Gastrocnemius medialis (tissue), 4 donors: ENCODE results near the gene VAPA. TPM values are rescaled to one million over a fixed set of nuclear protein-coding genes. Genes with fewer than 3 reads are reported as not detected.

ENCODE experiments used
- ATAC-seq, 2 donors: fragments of 150-250 bp; one replicate each; pipeline ENCODE4 v1.9.1; 2016
- DNase-seq, 2 donors: peaks; one replicate each; pipeline ENCODE4 v3.0.0-alpha.2; 2019
- H3K27ac ChIP-seq, 4 donors: fragments of 200-600 bp; sonication (generic); 1 replicate in 1 of 4; 2 replicates in 3 of 4; pipeline ENCODE4 v1.5.1; 2016 to 2018; ENCODE audit warnings: mild to moderate bottlenecking in 2 of 4, moderate library complexity in 1 of 4
- H3K27me3 ChIP-seq, 3 donors: fragments of 200-600 bp; sonication (generic) in 2 of 3; 1 replicate in 1 of 3; 2 replicates in 2 of 3; pipeline versions ENCODE4 v1.5.1 to v1.6.0; 2016 to 2019; ENCODE audit warnings: mild to moderate bottlenecking in 1 of 3, moderate library complexity in 1 of 3
- H3K36me3 ChIP-seq, 2 donors: fragments of 200-600 bp; sonication (generic) in 1 of 2; one replicate each; pipeline ENCODE4 v1.5.1; 2017 to 2018
- H3K4me1 ChIP-seq, 2 donors: fragments of 200-600 bp; sonication (generic) in 1 of 2; one replicate each; pipeline ENCODE4 v1.5.1; 2016 to 2017; ENCODE audit warnings: mild to moderate bottlenecking in 2 of 2
- H3K4me3 ChIP-seq, 4 donors: fragments of 200-600 bp; sonication (generic) in 3 of 4; 1 replicate in 1 of 4; 2 replicates in 3 of 4; pipeline ENCODE4 v1.5.1; 2016 to 2019; ENCODE audit warnings: mild to moderate bottlenecking in 2 of 4
- H3K9me3 ChIP-seq, 3 donors: fragments of 200-600 bp; sonication (generic) in 2 of 3; 1 replicate in 1 of 3; 2 replicates in 2 of 3; pipeline ENCODE4 v1.5.1; 2016 to 2019
- POLR2A ChIP-seq, 2 donors: fragments of 450-650 bp; IDR thresholded peaks; one replicate each; pipeline ENCODE4 v1.6.1; 2017; ENCODE audit warnings: antibody characterized with exemption in 2 of 2, mild to moderate bottlenecking in 2 of 2, moderate library complexity in 2 of 2
- in situ Hi-C, 4 donors: fragments of 200-750 bp; cut with MboI; loops; one replicate each; pipeline versions ENCODE4 v1.15.0 to v1.8.0; 2017; ENCODE audit warnings: low sequenced_read_pairs in 4 of 4
- intact Hi-C: fragments of 100-400 bp; cut with DNase I; formaldehyde crosslinking; loops from one replicate; pipeline ENCODE4 v1.15.1; 2023; ENCODE audit warnings: low total_unique reads
- total RNA-seq, 4 donors: library from RNA; depleted of rRNA; stranded (reverse); fragments of >200 nt; gene quantifications; one replicate each; pipeline versions ENCODE4 v1.1.0 to v1.2.3, GENCODE V29; 2016
- TF ChIP-seq, protein P1 (sequence below), 5 experiments: fragments of 450-650 bp in 3 of 5; fragments of 200-600 bp in 2 of 5; sonication (generic) in 2 of 5; IDR thresholded peaks in 4 of 5; conservative IDR thresholded peaks in 1 of 5; 1 replicate in 4 of 5; 2 replicates in 1 of 5; pipeline ENCODE4 v1.5.1; 2016 to 2019; ENCODE audit warnings: antibody characterized with exemption in 5 of 5, mild to moderate bottlenecking in 3 of 5, moderate library complexity in 3 of 5

VAPA gene
- total RNA-seq, 4 donors from 2014 or later: 227 to 320 (median 243) TPM

DNA sequence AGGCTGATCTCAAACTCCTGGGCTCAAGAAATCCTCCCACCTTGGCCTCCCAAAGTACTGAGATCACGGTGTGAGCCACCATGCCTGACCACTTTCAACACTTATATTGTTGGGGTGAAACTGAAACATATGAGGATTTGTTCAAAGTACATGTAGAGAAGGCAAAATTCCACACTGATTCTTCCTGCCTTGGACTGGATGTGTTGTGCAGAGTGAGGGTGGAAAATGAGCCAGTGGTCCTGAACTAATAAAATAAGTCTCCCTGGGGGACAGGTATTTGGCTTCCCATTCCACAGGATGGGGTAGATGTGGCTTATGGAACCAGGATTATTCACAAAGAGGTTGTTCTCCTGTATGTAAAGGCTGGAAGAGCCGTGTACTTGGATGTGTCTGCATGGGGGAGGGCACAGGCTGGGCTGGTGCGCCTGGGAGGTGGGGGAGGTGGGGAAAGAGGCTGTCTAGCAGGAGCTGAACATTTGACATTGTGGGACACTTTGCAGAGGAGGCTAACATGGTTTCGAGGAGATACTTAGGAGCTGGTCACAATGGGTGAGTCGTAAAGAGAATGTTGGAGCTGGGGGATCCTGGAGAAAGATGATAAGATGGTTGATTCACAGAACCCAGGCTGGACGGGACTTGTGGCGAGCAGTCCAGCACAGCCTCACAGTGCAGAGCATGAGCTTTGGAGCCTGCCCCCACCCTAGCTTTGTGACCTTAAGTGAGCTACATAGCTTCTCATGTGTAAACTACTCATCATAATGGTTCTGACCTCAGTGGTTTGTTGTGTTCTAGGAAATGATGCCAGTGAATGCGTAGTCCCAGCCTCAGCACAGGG, 28.4 kb upstream of the VAPA start, which contains the start of gene TXNDC2:
TXNDC2 (plus strand) TSS at position 804 of the 835 bp plus-strand sequence. CDS start 708 bp downstream, outside the sequence.
- ATAC-seq: no peak
- in situ Hi-C loops (no loop called here), intact Hi-C loops (no loop called here)
- no peak within 1 kb of the TSS for H3K27ac ChIP-seq
- no peak for TF ChIP-seq POLR2A (IDR thresholded peaks at IDR 0.05)
- TF ChIP-seq, protein P1, sequence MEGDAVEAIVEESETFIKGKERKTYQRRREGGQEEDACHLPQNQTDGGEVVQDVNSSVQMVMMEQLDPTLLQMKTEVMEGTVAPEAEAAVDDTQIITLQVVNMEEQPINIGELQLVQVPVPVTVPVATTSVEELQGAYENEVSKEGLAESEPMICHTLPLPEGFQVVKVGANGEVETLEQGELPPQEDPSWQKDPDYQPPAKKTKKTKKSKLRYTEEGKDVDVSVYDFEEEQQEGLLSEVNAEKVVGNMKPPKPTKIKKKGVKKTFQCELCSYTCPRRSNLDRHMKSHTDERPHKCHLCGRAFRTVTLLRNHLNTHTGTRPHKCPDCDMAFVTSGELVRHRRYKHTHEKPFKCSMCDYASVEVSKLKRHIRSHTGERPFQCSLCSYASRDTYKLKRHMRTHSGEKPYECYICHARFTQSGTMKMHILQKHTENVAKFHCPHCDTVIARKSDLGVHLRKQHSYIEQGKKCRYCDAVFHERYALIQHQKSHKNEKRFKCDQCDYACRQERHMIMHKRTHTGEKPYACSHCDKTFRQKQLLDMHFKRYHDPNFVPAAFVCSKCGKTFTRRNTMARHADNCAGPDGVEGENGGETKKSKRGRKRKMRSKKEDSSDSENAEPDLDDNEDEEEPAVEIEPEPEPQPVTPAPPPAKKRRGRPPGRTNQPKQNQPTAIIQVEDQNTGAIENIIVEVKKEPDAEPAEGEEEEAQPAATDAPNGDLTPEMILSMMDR (IDR thresholded peaks at IDR 0.05 in 4 of 5, conservative IDR thresholded peaks at IDR 0.05 in 1 of 5): no peak
- H3K36me3 ChIP-seq: no peaks in the 10 kb centered on the region
- no peak within 1 kb of the TSS for H3K4me3 ChIP-seq
- H3K4me1 ChIP-seq: no peaks in the 10 kb centered on the region
- no peak for DNase-seq
- no peaks in the 10 kb centered on the region for H3K9me3 ChIP-seq
- H3K27me3 ChIP-seq: no peaks in the 10 kb centered on the region

DNA sequence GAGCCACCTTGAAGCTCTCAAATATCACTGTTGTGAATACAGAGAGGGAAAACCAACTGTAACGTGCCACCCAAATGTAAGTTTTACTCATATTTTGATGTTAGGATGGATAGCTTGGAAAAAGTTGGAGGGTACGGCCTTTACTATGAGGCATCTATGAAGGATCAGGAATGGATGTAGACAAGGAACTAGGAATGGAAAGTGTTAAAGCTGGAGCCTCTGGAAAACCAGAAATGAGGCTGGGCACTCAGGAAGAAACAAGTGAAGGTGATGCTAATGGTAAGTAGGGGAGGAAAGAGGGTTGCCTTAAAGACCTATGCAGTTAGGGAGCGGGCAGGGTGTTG, 27.8 kb upstream of the VAPA start:
- Histone ChIP-seq H3K27ac (no peak overlapping the region), H3K9me3 (no peaks in the 10 kb centered on the region), H3K36me3 (no peaks in the 10 kb centered on the region), H3K4me1 (no peaks in the 10 kb centered on the region), H3K4me3 (no peak overlapping the region), H3K27me3 (no peaks in the 10 kb centered on the region)
- TF ChIP-seq POLR2A (IDR thresholded peaks at IDR 0.05): no peak
- TF ChIP-seq, protein P1 (IDR thresholded peaks at IDR 0.05 in 4 of 5, conservative IDR thresholded peaks at IDR 0.05 in 1 of 5): no peak
- intact Hi-C loops: no loop called here
- DNase-seq (no peak), ATAC-seq (no peak)
- in situ Hi-C loops: no loop called here

DNA sequence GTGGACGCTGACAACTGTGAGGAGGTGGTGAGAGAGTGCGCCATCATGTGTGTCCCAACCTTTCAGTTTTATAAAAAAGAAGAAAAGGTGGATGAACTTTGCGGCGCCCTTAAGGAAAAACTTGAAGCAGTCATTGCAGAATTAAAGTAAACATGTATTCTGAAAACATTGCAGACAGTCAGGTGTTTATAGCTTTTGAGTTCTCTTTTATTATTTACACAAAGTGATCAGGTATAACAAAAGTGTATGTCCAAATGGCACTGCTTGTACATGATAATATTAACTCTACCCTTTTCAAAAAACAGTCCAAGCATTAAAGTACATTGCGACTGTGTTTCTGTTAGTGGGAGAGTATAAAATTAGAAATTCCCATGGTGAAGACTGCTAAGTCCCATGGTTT, 25.8 kb upstream of the VAPA start:
- Histone ChIP-seq H3K36me3 (no peaks in the 10 kb centered on the region), H3K27ac (no peak overlapping the region), H3K9me3 (no peaks in the 10 kb centered on the region), H3K4me3 (no peak overlapping the region), H3K4me1 (no peaks in the 10 kb centered on the region), H3K27me3 (no peaks in the 10 kb centered on the region)
- DNase-seq (no peak), ATAC-seq (no peak)
- intact Hi-C loops (no loop called here), in situ Hi-C loops (no loop called here)
- TF ChIP-seq, protein P1 (IDR thresholded peaks at IDR 0.05 in 4 of 5, conservative IDR thresholded peaks at IDR 0.05 in 1 of 5): no peak
- no peak for TF ChIP-seq POLR2A (IDR thresholded peaks at IDR 0.05)

DNA sequence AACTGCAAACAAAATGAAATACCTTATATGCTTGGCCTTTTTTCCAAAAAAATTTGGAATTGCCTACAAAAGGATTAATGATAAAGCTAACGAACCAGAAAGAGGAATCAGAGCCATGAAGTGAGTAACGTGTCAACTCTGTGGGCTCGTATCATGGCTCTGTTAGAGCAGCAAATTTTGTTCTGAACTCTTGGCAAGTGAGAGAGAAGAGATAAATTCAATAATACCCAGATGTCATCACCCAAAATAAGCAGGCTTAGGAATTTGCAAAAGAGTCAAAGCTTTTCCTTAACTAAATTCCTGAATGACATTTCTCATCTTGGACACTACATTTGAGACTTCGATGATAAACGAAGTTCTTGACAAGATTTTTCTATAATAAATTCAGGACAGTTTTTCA, 23.6 kb upstream of the VAPA start:
- Histone ChIP-seq H3K27ac (no peak overlapping the region), H3K9me3 (no peaks in the 10 kb centered on the region), H3K27me3 (no peaks in the 10 kb centered on the region), H3K4me1 (no peaks in the 10 kb centered on the region), H3K4me3 (no peak overlapping the region), H3K36me3 (no peaks in the 10 kb centered on the region)
- no peak for DNase-seq
- intact Hi-C loops (no loop called here), in situ Hi-C loops (no loop called here)
- no peak for ATAC-seq
- TF ChIP-seq, protein P1 (IDR thresholded peaks at IDR 0.05 in 4 of 5, conservative IDR thresholded peaks at IDR 0.05 in 1 of 5): no peak
